IMR-90 (cell line): ENCODE results near the gene FRZB. TPM values are rescaled to one million over a fixed set of nuclear protein-coding genes. Genes with fewer than 3 reads are reported as not detected.

Experiments used
- ATAC-seq: fragments of 200-7000 bp; cut with Tn5 transposase; 2 replicates; pipeline ENCODE4 v1.9.1; 2020; ENCODE audit warnings: low read depth, mild to moderate bottlenecking, moderate library complexity
- BruUV-seq: library from RNA; stranded (reverse); fragments of 400-500 nt; replicated peaks from 2 replicates; lab custom pipeline; 2021; lab: Mats Ljungman, UMichigan
- CTCF ChIA-PET: fragments of 300-600 bp; formaldehyde crosslinking; extraction: SDS; loops from one replicate; lab custom pipeline; 2021; ENCODE audit warnings: antibody characterized with exemption; lab: Yijun Ruan, JAX
- POLR2A ChIA-PET: fragments of 300-600 bp; sonication (Branson Sonifier 250); formaldehyde crosslinking; loops from one replicate; lab custom pipeline; 2022; ENCODE audit warnings: antibody characterized with exemption; ENCODE audit not compliant: unreplicated experiment; lab: Charles Lee
- DNase-seq: peaks from one replicate; pipeline ENCODE4 v3.0.0; 2013
- H2AFZ ChIP-seq: replicated peaks from 2 replicates; pipeline ENCODE3; 2013; ENCODE audit warnings: low read length, mild to moderate bottlenecking; ENCODE audit not compliant: poor library complexity
- H2AK5ac ChIP-seq: 2 replicates; pipeline ENCODE4 v1.6.1; 2013; ENCODE audit warnings: low read depth, low read length, inconsistent platforms
- H2AK9ac ChIP-seq: replicated peaks from 2 replicates; pipeline ENCODE3; 2013; ENCODE audit warnings: mild to moderate bottlenecking, low read depth, low read length, moderate library complexity; ENCODE audit not compliant: poor library complexity
- H2BK120ac ChIP-seq: 2 replicates; pipeline ENCODE4 v1.6.1; 2013; ENCODE audit warnings: low read depth, low read length, inconsistent platforms
- H2BK15ac ChIP-seq: 3 replicates; pipeline ENCODE4 v1.6.1; 2013; ENCODE audit warnings: low read depth, low read length, inconsistent platforms
- H2BK20ac ChIP-seq: 2 replicates; pipeline ENCODE4 v1.6.1; 2013; ENCODE audit warnings: low read depth, mild to moderate bottlenecking, inconsistent platforms, low read length, moderate library complexity
- H2BK5ac ChIP-seq: 2 replicates; pipeline ENCODE4 v1.6.1; 2013; ENCODE audit warnings: mild to moderate bottlenecking, low read depth, low read length, inconsistent platforms; ENCODE audit not compliant: poor library complexity, severe bottlenecking
- H3K14ac ChIP-seq: replicated peaks from 2 replicates; pipeline ENCODE4 v1.6.1; 2013; ENCODE audit warnings: low read depth, low read length, inconsistent platforms
- H3K18ac ChIP-seq: 2 replicates; pipeline ENCODE4 v1.6.1; 2013; ENCODE audit warnings: low read depth, low read length, control low read depth
- H3K23ac ChIP-seq: 2 replicates; pipeline ENCODE4 v1.6.1; 2013; ENCODE audit warnings: low read depth, low read length, inconsistent platforms
- H3K27ac ChIP-seq: 2 replicates; pipeline ENCODE4 v1.5.1; 2013; ENCODE audit warnings: mild to moderate bottlenecking, control low read depth, low read length; ENCODE audit not compliant: insufficient read depth
- H3K27me3 ChIP-seq: 2 replicates; pipeline ENCODE4 v1.6.1; 2013; ENCODE audit warnings: low read length; ENCODE audit not compliant: control insufficient read depth, insufficient read depth
- H3K36me3 ChIP-seq: 2 replicates; pipeline ENCODE4 v1.6.1; 2013; ENCODE audit warnings: low read length, mixed read lengths; ENCODE audit not compliant: control insufficient read depth, insufficient read depth
- H3K4ac ChIP-seq: 2 replicates; pipeline ENCODE4 v1.6.1; 2013; ENCODE audit warnings: low read depth, low read length, inconsistent platforms
- H3K4me1 ChIP-seq: 2 replicates; pipeline ENCODE4 v1.6.1; 2013; ENCODE audit warnings: low read length, mixed read lengths; ENCODE audit not compliant: control insufficient read depth, insufficient read depth
- H3K4me2 ChIP-seq: 2 replicates; pipeline ENCODE4 v1.6.1; 2013; ENCODE audit warnings: low read depth, mild to moderate bottlenecking, control low read depth, low read length, moderate library complexity
- H3K4me3 ChIP-seq: 2 replicates; pipeline ENCODE4 v1.5.1; 2013; ENCODE audit warnings: low read depth, mild to moderate bottlenecking, control low read depth, low read length, moderate library complexity; ENCODE audit not compliant: insufficient read depth
- H3K56ac ChIP-seq: 2 replicates; pipeline ENCODE4 v1.6.1; 2013; ENCODE audit warnings: low read length, inconsistent platforms; ENCODE audit not compliant: insufficient read depth; ENCODE audit errors: extremely low read depth
- H3K79me1 ChIP-seq, 2 experiments: 2 replicates each; pipeline ENCODE4 v1.6.1; 2013; ENCODE audit warnings: low read length in 2 of 2, inconsistent platforms in 1 of 2, low read depth in 1 of 2
- H3K9ac ChIP-seq: 2 replicates; pipeline ENCODE4 v1.6.1; 2013; ENCODE audit warnings: low read depth, low read length, control low read depth
- H3K9me1 ChIP-seq: 2 replicates; pipeline ENCODE4 v1.6.1; 2013; ENCODE audit warnings: low read length, inconsistent platforms; ENCODE audit not compliant: insufficient read depth
- H3K9me3 ChIP-seq: 2 replicates; pipeline ENCODE4 v1.6.1; 2013; ENCODE audit warnings: low read length; ENCODE audit not compliant: control insufficient read depth, insufficient read depth
- H4K20me1 ChIP-seq: 2 replicates; pipeline ENCODE4 v1.6.1; 2013; ENCODE audit warnings: low read length, inconsistent platforms; ENCODE audit not compliant: insufficient read depth
- H4K5ac ChIP-seq: 2 replicates; pipeline ENCODE4 v1.6.1; 2013; ENCODE audit warnings: mild to moderate bottlenecking, low read depth, low read length, control low read depth
- H4K8ac ChIP-seq, 2 experiments: 2 replicates each; pipeline ENCODE4 v1.6.1; 2013; ENCODE audit warnings: low read depth in 2 of 2, low read length in 2 of 2, control low read depth in 1 of 2, inconsistent platforms in 1 of 2
- H4K91ac ChIP-seq: 2 replicates; pipeline ENCODE4 v1.6.1; 2013; ENCODE audit warnings: low read depth, low read length, inconsistent platforms; ENCODE audit not compliant: insufficient read depth
- BHLHE40 ChIP-seq: fragments of 150-350 bp; IDR thresholded peaks from 2 replicates; pipeline ENCODE4 v1.6.1; 2016; ENCODE audit warnings: mild to moderate bottlenecking, low read depth, low read length
- CEBPB ChIP-seq: IDR thresholded peaks from 2 replicates; pipeline ENCODE4 v1.6.1; 2012; ENCODE audit warnings: low read depth, low read length, improper control_type of control experiment
- CHD1 ChIP-seq: IDR thresholded peaks from 2 replicates; pipeline ENCODE4 v1.6.1; 2012; ENCODE audit warnings: low read depth, low read length, improper control_type of control experiment
- FOS ChIP-seq: fragments of 150-350 bp; IDR thresholded peaks from 2 replicates; pipeline ENCODE4 v1.6.1; 2016; ENCODE audit warnings: low read depth, low read length
- MAFK ChIP-seq: IDR thresholded peaks from 2 replicates; pipeline ENCODE4 v1.6.1; 2012; ENCODE audit warnings: low read depth, low read length, improper control_type of control experiment
- POLR2A ChIP-seq: IDR thresholded peaks from 2 replicates; pipeline ENCODE4 v1.6.1; 2012; ENCODE audit warnings: mild to moderate bottlenecking, low read depth, low read length
- RAD21 ChIP-seq: IDR thresholded peaks from 2 replicates; pipeline ENCODE4 v1.6.1; 2012; ENCODE audit warnings: low read length, improper control_type of control experiment
- RCOR1 ChIP-seq: IDR thresholded peaks from 2 replicates; pipeline ENCODE4 v1.6.1; 2012; ENCODE audit warnings: mild to moderate bottlenecking, low read length, improper control_type of control experiment; ENCODE audit not compliant: insufficient replicate concordance
- SMC3 ChIP-seq: fragments of 150-350 bp; IDR thresholded peaks from 2 replicates; pipeline ENCODE4 v1.6.1; 2016; ENCODE audit warnings: low read depth, mild to moderate bottlenecking, antibody characterized with exemption, low read length, moderate library complexity
- dilution Hi-C: fragments of 300-500 bp; cut with HindIII; formaldehyde crosslinking; loops from one replicate; pipeline ENCODE4 v1.14.3; 2018; ENCODE audit warnings: low sequenced_read_pairs; ENCODE audit not compliant: unreplicated experiment
- in situ Hi-C: fragments of 300-500 bp; cut with MboI; formaldehyde crosslinking; loops from 3 replicates; pipeline ENCODE4 v1.14.3; 2019; ENCODE audit warnings: low sequenced_read_pairs, inconsistent platforms, mixed read lengths
- intact Hi-C: fragments of 100-400 bp; cut with micrococcal nuclease; formaldehyde crosslinking; loops from 2 replicates; pipeline ENCODE4 v1.10.0; 2022
- polyA plus RNA-seq, 3 experiments: library from polyadenylated mRNA; depleted of rRNA; stranded (reverse); fragments of >200 nt; gene quantifications; 2 replicates each; pipeline ENCODE4 v1.2.3, GENCODE V29; 2012; ENCODE audit warnings: low replicate concordance in 1 of 3
- total RNA-seq: library from RNA; depleted of rRNA; stranded (reverse); fragments of >200 nt; gene quantifications from 2 replicates; pipeline ENCODE4 v1.2.3, GENCODE V29; 2012
- TF ChIP-seq, protein P1 (sequence below): fragments of 150-350 bp; IDR thresholded peaks from 2 replicates; pipeline ENCODE4 v1.6.1; 2016; ENCODE audit warnings: low read depth, mild to moderate bottlenecking, low read length, moderate library complexity, borderline replicate concordance
- TF ChIP-seq, protein P2 (sequence below): fragments of 150-350 bp; IDR thresholded peaks from 2 replicates; pipeline ENCODE4 v1.6.1; 2017; ENCODE audit warnings: mild to moderate bottlenecking, antibody characterized with exemption, low read length, low read depth
- TF ChIP-seq, protein P3 (sequence below): conservative IDR thresholded peaks from 2 replicates; pipeline ENCODE4 v1.5.1; 2012; ENCODE audit warnings: mild to moderate bottlenecking, low read depth, low read length, improper control_type of control experiment

Gene FRZB
- total and polyA plus RNA-seq, 2 of the 4 experiments (the other 2 are of a cell fraction) = 0.18 to 1.2 TPM

DNA sequence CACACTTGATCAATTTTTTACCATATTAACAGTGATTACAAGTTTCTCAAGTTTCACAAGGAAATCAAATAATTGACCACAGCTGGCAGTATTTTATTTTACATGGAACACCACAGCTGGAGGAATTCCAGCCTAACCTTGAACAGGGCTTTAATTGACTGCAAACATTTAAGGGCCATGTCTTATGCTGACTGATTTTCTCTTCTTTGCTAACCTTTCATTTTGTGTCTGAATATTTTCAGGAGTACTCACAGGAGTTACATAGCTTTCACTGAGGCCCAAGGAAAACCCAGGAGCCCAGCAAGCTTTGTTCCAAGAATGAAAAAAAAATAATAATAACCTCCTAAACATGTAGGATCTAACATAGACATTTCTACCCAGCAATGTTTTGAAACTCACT, 49.6 kb downstream of the FRZB start:
- H3K9me1 ChIP-seq = no peaks in the 10 kb centered on the region
- H2BK20ac ChIP-seq = no peak overlapping the region
- TF ChIP-seq CEBPB (no peak), MAFK (no peak), POLR2A (no peak), BHLHE40 (no peak), FOS (no peak), SMC3 (no peak), CHD1 (no peak), RCOR1 (no peak), RAD21 (no peak)
- TF ChIP-seq, protein P1, sequence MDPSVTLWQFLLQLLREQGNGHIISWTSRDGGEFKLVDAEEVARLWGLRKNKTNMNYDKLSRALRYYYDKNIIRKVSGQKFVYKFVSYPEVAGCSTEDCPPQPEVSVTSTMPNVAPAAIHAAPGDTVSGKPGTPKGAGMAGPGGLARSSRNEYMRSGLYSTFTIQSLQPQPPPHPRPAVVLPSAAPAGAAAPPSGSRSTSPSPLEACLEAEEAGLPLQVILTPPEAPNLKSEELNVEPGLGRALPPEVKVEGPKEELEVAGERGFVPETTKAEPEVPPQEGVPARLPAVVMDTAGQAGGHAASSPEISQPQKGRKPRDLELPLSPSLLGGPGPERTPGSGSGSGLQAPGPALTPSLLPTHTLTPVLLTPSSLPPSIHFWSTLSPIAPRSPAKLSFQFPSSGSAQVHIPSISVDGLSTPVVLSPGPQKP = no peak
- TF ChIP-seq, protein P2, sequence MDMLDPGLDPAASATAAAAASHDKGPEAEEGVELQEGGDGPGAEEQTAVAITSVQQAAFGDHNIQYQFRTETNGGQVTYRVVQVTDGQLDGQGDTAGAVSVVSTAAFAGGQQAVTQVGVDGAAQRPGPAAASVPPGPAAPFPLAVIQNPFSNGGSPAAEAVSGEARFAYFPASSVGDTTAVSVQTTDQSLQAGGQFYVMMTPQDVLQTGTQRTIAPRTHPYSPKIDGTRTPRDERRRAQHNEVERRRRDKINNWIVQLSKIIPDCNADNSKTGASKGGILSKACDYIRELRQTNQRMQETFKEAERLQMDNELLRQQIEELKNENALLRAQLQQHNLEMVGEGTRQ = no peak
- TF ChIP-seq, protein P3, sequence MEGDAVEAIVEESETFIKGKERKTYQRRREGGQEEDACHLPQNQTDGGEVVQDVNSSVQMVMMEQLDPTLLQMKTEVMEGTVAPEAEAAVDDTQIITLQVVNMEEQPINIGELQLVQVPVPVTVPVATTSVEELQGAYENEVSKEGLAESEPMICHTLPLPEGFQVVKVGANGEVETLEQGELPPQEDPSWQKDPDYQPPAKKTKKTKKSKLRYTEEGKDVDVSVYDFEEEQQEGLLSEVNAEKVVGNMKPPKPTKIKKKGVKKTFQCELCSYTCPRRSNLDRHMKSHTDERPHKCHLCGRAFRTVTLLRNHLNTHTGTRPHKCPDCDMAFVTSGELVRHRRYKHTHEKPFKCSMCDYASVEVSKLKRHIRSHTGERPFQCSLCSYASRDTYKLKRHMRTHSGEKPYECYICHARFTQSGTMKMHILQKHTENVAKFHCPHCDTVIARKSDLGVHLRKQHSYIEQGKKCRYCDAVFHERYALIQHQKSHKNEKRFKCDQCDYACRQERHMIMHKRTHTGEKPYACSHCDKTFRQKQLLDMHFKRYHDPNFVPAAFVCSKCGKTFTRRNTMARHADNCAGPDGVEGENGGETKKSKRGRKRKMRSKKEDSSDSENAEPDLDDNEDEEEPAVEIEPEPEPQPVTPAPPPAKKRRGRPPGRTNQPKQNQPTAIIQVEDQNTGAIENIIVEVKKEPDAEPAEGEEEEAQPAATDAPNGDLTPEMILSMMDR = no peak
- in situ Hi-C loops (no loop called here), dilution Hi-C loops (no loop called here), intact Hi-C loops (no loop called here)
- H3K36me3 ChIP-seq = no peaks in the 10 kb centered on the region
- no peak overlapping the region for H2AK9ac ChIP-seq
- H3K27me3 ChIP-seq = peaks cover 11% of the 10 kb centered on the region
- no peak overlapping the region for H3K9ac ChIP-seq
- H2BK120ac ChIP-seq = no peak overlapping the region
- H2AK5ac ChIP-seq = no peak overlapping the region
- BruUV-seq = no TSS peak
- H3K4me3 ChIP-seq = no peak overlapping the region
- no peak overlapping the region for H3K4me2 ChIP-seq
- no peaks in the 10 kb centered on the region for H4K20me1 ChIP-seq
- H3K56ac ChIP-seq = no peak overlapping the region
- no peak overlapping the region for H4K8ac ChIP-seq
- no peak overlapping the region for H3K23ac ChIP-seq
- H3K79me1 ChIP-seq = no peaks in the 10 kb centered on the region
- H3K4me1 ChIP-seq = no peaks in the 10 kb centered on the region
- H4K91ac ChIP-seq = no peak overlapping the region
- ChIA-PET CTCF (interaction anchor here (0.7 to 1.7 kb wide), 2 partner anchors 33 to 35 kb away, joined by 3 to 5 read pairs; no protein-coding TSS in a partner anchor), POLR2A (no interaction called here)
- DNase-seq = peak; percentile 21
- H3K18ac ChIP-seq = no peak overlapping the region
- H3K27ac ChIP-seq = no peak overlapping the region
- H3K4ac ChIP-seq = no peak overlapping the region
- no peak overlapping the region for H2AFZ ChIP-seq
- H3K9me3 ChIP-seq = no peaks in the 10 kb centered on the region
- no peak overlapping the region for H2BK5ac ChIP-seq
- ATAC-seq = peak; percentile 66
- no peak overlapping the region for H2BK15ac ChIP-seq
- H3K14ac ChIP-seq = no peak overlapping the region
- H4K5ac ChIP-seq = no peak overlapping the region
